NCI-H345 (cell line): ENCODE results near the gene CD247.

Source experiments
- DNase-seq: peaks from one replicate; lab custom pipeline; 2025; lab: John Stamatoyannopoulos, UW

CD247 gene

GRCh38 chr1:167439301-167439988, 78.9 kb downstream of the CD247 start:
- peak; percentile 30 for DNase-seq

- DNase-seq, result no peak
Observed at GRCh38 chr1:167438171-167439138, 79.9 kb downstream of the CD247 start.

GRCh38 chr1:167435484-167435883, 82.8 kb downstream of the CD247 start:
- DNase-seq, result no peak

- no peak for DNase-seq
Observed at GRCh38 chr1:167434306-167434705, 84.0 kb downstream of the CD247 start.

GRCh38 chr1:167433884-167434283, 84.4 kb downstream of the CD247 start:
- DNase-seq, result no peak

GRCh38 chr1:167432780-167433179, 85.5 kb downstream of the CD247 start:
- no peak for DNase-seq

GRCh38 chr1:167431909-167432650, 86.2 kb downstream of the CD247 start:
- DNase-seq, result no peak

- DNase-seq, result no peak
Observed at GRCh38 chr1:167431261-167431908, 86.9 kb downstream of the CD247 start.

GRCh38 chr1:167430849-167431242, 87.5 kb downstream of the CD247 start:
- DNase-seq, result no peak

- DNase-seq, result no peak
Observed at GRCh38 chr1:167430134-167430848, 88.0 kb downstream of the CD247 start.

GRCh38 chr1:167429612-167430011, 88.7 kb downstream of the CD247 start:
- no peak for DNase-seq

- DNase-seq, result no peak
Observed at GRCh38 chr1:167428395-167428794, 89.9 kb downstream of the CD247 start.

GRCh38 chr1:167427848-167428247, 90.5 kb downstream of the CD247 start:
- no peak for DNase-seq

- DNase-seq, result no peak
Observed at GRCh38 chr1:167426716-167427115, 91.6 kb downstream of the CD247 start.

- DNase-seq, result no peak
Observed at GRCh38 chr1:167425482-167425881, 92.8 kb downstream of the CD247 start.

- no peak for DNase-seq
Observed at GRCh38 chr1:167423684-167424619, 94.4 kb downstream of the CD247 start.

- no peak for DNase-seq
Observed at GRCh38 chr1:167420510-167420909, 97.8 kb downstream of the CD247 start.

GRCh38 chr1:167419245-167419644, 99.1 kb downstream of the CD247 start:
- no peak for DNase-seq

GRCh38 chr1:167418391-167418790, 99.9 kb downstream of the CD247 start:
- no peak for DNase-seq

GRCh38 chr1:167416506-167416905, 101.8 kb downstream of the CD247 start:
- DNase-seq, result no peak
